Jurkat, Clone E6-1 (cell line): Measurements from ENCODE around the gene APOL3.
"Not testable (repeated sequence)": the region's sequence is repeated elsewhere in the genome, so short reads cannot be mapped to it uniquely, and the experiment has no call there.

ENCODE experiments used
- DNase-seq: peaks from one replicate; pipeline ENCODE4 v3.0.0-alpha.2; 2011; ENCODE audit warnings: low read depth, low spot score
- H3K4me3 ChIP-seq: 2 replicates; pipeline ENCODE4 v1.5.1; 2011; ENCODE audit warnings: mild to moderate bottlenecking, low read length, control low read depth, moderate library complexity

APOL3 gene

DNA sequence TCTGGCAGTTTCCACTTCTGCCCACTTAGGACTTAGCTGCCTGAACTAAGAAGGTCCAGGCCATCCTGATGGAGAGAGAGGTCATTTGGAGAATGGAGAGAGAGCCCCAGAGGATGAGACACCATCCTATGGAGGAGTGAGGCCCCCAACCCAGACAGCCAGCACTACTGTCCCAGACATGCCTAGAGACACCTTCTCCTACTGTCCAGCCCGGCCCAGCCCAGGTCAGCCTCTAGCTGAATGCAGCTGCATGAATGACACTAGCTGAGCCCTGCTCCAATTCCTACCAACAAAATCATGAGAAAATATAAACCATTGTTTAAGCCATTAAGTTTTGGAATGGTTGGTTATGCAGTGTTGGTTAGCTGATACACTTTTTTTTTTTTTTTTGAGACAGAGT is 47.4 kb downstream of the APOL3 start:
- no peak overlapping the region for H3K4me3 ChIP-seq
- no peak for DNase-seq

GRCh38 chr22:36111316-36111715 is 49.2 kb downstream of the APOL3 start:
- H3K4me3 ChIP-seq = no peak overlapping the region
- DNase-seq = no peak

DNA sequence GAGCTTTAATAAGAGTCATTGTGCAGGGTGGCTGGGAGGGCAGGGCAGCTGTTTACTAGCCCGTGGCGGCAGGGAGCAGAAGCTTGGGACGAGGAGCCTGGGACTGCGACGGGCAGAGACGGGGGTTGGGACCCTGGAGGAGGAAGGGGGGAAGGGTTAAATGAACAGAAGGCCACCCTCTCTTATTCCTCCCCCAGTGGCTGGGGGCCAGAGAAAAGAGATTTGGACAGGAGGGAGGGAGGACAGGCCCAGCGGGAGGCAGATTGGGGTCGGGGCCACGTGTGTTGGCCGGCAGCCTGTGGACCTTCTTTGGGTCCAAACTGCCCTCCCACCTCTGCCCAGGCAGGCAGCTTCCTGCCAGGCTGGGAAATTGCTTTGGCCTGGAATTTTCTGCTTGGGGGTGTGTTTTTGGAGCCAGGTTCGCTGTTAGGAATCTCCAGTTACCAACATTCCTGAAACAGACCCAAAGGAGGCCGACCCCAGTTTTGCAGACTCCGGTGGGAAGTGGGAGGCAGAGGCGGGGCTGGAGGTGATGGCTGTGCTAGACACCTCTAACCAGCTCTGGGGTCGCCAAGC is 50.2 kb downstream of the APOL3 start:
- DNase-seq = no peak
- H3K4me3 ChIP-seq = no peak overlapping the region

- H3K4me3 ChIP-seq = no peak overlapping the region
- no peak for DNase-seq
Measured at GRCh38 chr22:36107436-36107835, 53.1 kb downstream of the APOL3 start.

DNA sequence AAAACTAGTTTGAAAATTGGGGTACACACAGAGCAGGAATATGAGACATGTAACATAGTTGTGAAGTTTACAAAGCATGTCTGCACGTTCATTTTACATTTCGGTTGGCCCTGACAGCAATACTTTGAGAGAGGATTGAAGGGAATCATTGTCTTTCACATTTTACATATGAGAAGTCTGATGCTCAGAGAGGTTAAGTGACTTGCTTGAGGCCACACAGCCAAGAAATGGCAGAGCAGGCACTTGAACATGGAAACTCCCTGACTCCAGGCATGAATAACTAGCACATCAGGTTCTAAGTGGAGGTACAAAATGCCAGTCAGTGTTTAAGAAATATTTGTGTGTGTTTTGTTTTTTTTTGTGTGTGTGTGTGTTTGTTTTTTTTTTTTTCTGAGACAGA is 53.6 kb downstream of the APOL3 start:
- DNase-seq = no peak
- H3K4me3 ChIP-seq = no peak overlapping the region

DNA sequence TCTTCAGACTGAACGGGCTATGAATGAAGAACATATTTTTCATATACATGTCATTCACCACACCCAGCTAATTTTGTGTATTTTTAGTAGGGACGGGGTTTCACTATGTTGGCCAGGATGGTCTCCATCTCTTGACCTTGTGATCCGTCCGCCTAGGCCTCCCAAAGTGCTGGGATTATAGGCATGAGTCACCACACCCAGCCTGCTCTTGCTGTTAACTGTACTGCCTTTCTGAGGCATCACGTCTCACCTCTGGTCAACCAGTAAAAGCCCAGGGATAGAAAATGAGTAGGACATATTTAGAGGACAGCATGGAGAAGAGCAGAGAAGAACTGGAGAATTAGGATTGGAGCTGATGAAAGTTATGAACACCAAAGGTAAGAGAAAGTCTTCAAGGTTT is 55.6 kb downstream of the APOL3 start:
- no peak for DNase-seq

GRCh38 chr22:36104435-36104834 is 56.1 kb downstream of the APOL3 start:
- DNase-seq = no peak

More for the DNA sequence above, 55.6 kb downstream of the APOL3 start:
- no peak overlapping the region for H3K4me3 ChIP-seq

GRCh38 chr22:36103891-36104290 is 56.7 kb downstream of the APOL3 start:
- DNase-seq = no peak
- no peak overlapping the region for H3K4me3 ChIP-seq

More at GRCh38 chr22:36104435-36104834, 56.1 kb downstream of the APOL3 start:
- H3K4me3 ChIP-seq = no peak overlapping the region

DNA sequence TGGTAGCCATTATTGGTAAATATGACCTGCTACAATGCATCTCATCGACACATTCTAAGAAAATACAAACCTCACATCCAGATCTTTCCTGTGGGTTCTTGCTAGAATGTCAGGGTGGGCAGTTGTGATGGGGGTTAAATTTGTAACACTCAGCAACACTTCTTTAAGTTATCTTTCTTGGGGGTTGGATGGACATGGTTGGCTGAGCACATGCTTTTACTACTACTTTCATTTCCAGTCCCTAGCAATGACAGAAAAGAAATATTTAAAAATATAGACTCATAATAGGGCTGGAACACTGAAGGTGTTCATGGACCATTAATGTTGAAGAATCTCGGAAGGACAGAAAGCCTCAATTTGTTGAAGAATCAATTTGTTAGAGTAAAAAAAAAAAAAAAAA is 57.6 kb downstream of the APOL3 start:
- no peak overlapping the region for H3K4me3 ChIP-seq
- DNase-seq = no peak

- no peak overlapping the region for H3K4me3 ChIP-seq
- no peak for DNase-seq
Measured at GRCh38 chr22:36101756-36102155, 58.8 kb downstream of the APOL3 start.

DNA sequence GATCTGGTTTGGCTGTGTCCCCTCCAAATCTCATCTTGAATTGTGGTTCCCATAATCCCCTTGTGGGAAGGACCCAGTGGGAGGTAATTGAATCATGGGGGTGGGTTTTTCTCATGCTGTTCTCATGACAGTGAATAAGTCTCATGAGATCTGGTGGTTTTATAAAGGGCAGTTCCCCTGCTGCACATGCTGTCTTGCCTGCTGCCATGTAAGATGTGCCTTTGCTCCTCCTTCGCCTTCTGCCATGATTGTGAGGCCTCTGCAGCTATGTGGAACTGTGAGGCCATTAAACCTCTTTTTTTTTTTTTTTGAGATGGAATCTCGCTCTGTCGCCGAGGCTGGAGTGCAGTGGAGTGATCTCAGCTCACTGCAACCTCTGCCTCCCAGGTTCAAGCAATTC is 59.6 kb downstream of the APOL3 start:
- H3K4me3 ChIP-seq, DNase-seq: not testable (repeated sequence)

DNA sequence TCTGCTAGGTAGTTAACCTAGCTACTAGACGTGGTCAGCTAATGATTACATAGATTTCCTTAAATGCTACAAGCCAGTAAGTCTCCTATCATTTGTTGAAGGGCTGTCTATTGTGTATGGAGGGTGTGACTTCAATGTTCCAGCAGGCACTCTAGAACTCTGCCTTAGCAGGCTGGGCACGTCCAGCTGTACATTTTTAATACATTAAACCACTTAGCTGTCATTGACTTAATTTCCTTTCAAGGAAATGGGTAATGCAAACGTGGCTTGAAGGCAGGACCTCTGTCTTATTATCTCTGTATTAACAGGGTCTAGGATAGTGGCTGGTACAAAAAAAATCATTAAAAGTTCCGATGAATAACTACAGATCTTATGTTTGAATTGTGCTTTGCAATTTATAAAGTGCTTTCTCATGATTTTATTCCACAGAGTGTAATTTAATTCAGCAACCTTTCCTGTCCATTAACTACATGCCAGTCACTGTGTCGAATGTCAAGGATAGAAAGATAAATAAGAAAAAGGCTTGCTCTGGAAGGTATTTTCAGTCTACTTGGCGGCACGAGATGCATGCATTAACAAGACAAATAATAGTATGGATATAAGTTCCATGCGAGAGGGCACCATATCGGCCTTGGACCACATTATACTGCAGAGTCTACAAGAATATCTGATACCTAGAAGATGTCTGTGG is 60.3 kb downstream of the APOL3 start:
- no peak for DNase-seq
- H3K4me3 ChIP-seq = no peak overlapping the region

DNA sequence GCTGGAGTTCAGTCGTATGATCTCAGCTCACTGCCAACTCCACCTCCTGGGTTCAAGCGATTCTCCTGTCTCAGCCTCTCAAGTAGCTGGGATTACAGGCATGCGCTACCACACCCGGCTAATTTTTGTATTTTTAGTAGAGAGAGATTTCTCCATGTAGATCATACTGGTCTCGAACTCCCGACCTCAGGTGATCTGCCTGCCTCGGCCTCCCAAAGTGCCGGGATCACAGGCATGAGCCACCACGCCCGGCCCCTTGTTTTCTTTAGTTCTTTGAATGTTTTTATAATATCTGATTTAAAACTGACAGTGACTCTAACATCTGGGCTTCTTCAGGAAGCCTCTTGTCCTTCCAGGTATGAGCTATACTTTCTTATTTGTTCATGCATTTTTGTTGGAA is 61.0 kb downstream of the APOL3 start:
- not testable (repeated sequence) for H3K4me3 ChIP-seq, DNase-seq

- H3K4me3 ChIP-seq = no peak overlapping the region
- no peak for DNase-seq
Measured at GRCh38 chr22:36097880-36098279, 62.7 kb downstream of the APOL3 start.

DNA sequence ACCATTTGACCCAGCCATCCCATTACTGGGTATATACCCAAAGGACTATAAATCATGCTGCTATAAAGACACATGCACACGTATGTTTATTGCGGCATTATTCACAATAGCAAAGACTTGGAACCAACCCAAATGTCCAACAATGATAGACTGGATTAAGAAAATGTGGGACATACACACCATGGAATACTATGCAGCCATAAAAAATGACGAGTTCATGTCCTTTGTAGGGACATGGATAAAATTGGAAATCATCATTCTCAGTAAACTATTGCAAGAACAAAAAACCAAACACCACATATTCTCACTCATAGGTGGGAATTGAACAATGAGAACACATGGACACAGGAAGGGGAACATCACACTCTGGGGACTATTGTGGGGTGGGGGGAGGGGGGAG is 69.8 kb downstream of the APOL3 start:
- not testable (repeated sequence) for DNase-seq, H3K4me3 ChIP-seq
